K562 (cell line): ENCODE data around the gene PLAC1. TPM values are rescaled to one million over a fixed set of nuclear protein-coding genes. Genes with fewer than 3 reads are reported as not detected.

Source experiments
- ATAC-seq: fragments of 200-7000 bp; cut with Tn5 transposase; 3 replicates; pipeline ENCODE4 v1.9.1; 2020; ENCODE audit warnings: moderate library complexity
- BruUV-seq: library from RNA; stranded (reverse); fragments of 400-500 nt; replicated peaks from 2 replicates; lab custom pipeline; 2021; lab: Mats Ljungman, UMichigan
- CTCF ChIA-PET: fragments of 300-600 bp; formaldehyde crosslinking; extraction: SDS; loops from one replicate; lab custom pipeline; 2021; ENCODE audit warnings: low intra/inter-chr PET ratio; lab: Yijun Ruan, JAX
- POLR2A ChIA-PET: fragments of 300-600, 350-650 bp; sonication (Branson Sonifier 250); formaldehyde crosslinking; extraction: SDS; loops from one replicate; lab custom pipeline; 2021; ENCODE audit warnings: antibody characterized with exemption, inconsistent platforms; lab: Yijun Ruan, JAX
- DNase-seq, 4 experiments: peaks; one replicate each; pipeline versions ENCODE4 v3.0.0 to v3.0.0-alpha.2; 2011 to 2018; ENCODE audit warnings: low spot score in 3 of 4, mixed read lengths in 3 of 4; ENCODE audit errors: extremely low read depth in 1 of 4
- FAIRE-seq: peaks from 2 replicates; lab custom pipeline; 2011; peaks lifted over from hg19 to GRCh38; lab: Jason Lieb, UNC
- H2AFZ ChIP-seq: 2 replicates; pipeline ENCODE4 v1.6.0; 2011; ENCODE audit warnings: low read depth, low read length, control low read depth, inconsistent platforms
- H3K27ac ChIP-seq: fragments of 200-600 bp; 3 replicates; pipeline ENCODE4 v1.8.0; 2011; ENCODE audit warnings: low read depth, mild to moderate bottlenecking, control low read depth, inconsistent platforms, low read length, moderate library complexity, mixed read lengths; ENCODE audit errors: extremely low read depth
- H3K27me3 ChIP-seq, 2 experiments: fragments of 300-600 bp in 1 of 2; 2 replicates in 1 of 2; 3 replicates in 1 of 2; pipeline versions ENCODE4 v1.6.0 to v1.8.0; 2011; ENCODE audit warnings: inconsistent platforms in 2 of 2, low read length in 2 of 2, mild to moderate bottlenecking in 1 of 2, mixed read lengths in 1 of 2, moderate library complexity in 1 of 2; ENCODE audit not compliant: control insufficient read depth in 2 of 2, insufficient read depth in 2 of 2
- H3K36me3 ChIP-seq: fragments of 300-600 bp; 3 replicates; pipeline ENCODE4 v1.8.0; 2011; ENCODE audit warnings: mild to moderate bottlenecking, low read length, inconsistent platforms; ENCODE audit not compliant: control insufficient read depth, insufficient read depth
- H3K4me1 ChIP-seq, 2 experiments: fragments of 200-600 bp in 1 of 2; replicated peaks in 1 of 2; 2 replicates in 1 of 2; 3 replicates in 1 of 2; pipeline versions ENCODE4 v1.5.1 to v1.8.0; 2011; ENCODE audit warnings: inconsistent platforms in 2 of 2, low read length in 2 of 2, mild to moderate bottlenecking in 1 of 2, mixed read lengths in 1 of 2, moderate library complexity in 1 of 2; ENCODE audit not compliant: control insufficient read depth in 2 of 2, insufficient read depth in 2 of 2
- H3K4me2 ChIP-seq: 2 replicates; pipeline ENCODE4 v1.6.1; 2011; ENCODE audit warnings: low read length, control low read depth, inconsistent platforms, mixed read lengths; ENCODE audit not compliant: insufficient read depth
- H3K4me3 ChIP-seq: fragments of 200-600 bp; sonication (generic), shearing (Covaris generic); 2 replicates; pipeline ENCODE4 v1.5.1; 2016; ENCODE audit warnings: control low read depth, inconsistent platforms
- H3K79me2 ChIP-seq: fragments of 200-600 bp; 3 replicates; pipeline ENCODE4 v1.8.0; 2011; ENCODE audit warnings: low read length, inconsistent platforms; ENCODE audit not compliant: control insufficient read depth, insufficient read depth
- H3K9ac ChIP-seq, 2 experiments: 2 replicates each; pipeline versions ENCODE4 v1.6.0 to v1.6.1; 2011; ENCODE audit warnings: low read depth in 2 of 2, low read length in 2 of 2, control low read depth in 1 of 2, inconsistent platforms in 1 of 2, mild to moderate bottlenecking in 1 of 2, mixed read lengths in 1 of 2; ENCODE audit not compliant: insufficient read depth in 1 of 2
- H3K9me1 ChIP-seq: one replicate; pipeline ENCODE4 v1.6.0; 2011; ENCODE audit warnings: inconsistent platforms, mild to moderate bottlenecking, low read length, moderate library complexity; ENCODE audit not compliant: control insufficient read depth, insufficient read depth
- H3K9me3 ChIP-seq: replicated peaks from 2 replicates; pipeline ENCODE4 v1.5.1; 2011; ENCODE audit warnings: low read depth, low read length, inconsistent platforms; ENCODE audit not compliant: control insufficient read depth, insufficient read depth
- H4K20me1 ChIP-seq: replicated peaks from 2 replicates; pipeline ENCODE4 v1.6.1; 2011; ENCODE audit warnings: low read length, inconsistent platforms, mixed read lengths; ENCODE audit not compliant: control insufficient read depth, insufficient read depth
- GABPB1 ChIP-seq: sonication (generic); formaldehyde crosslinking; IDR thresholded peaks from 2 replicates; pipeline ENCODE4 v1.8.0; 2022; ENCODE audit warnings: mild to moderate bottlenecking, missing genetic modification reagents
- GTF3C2 ChIP-seq: IDR thresholded peaks from 3 replicates; pipeline ENCODE4 v1.6.1; 2011; ENCODE audit warnings: borderline replicate concordance, mild to moderate bottlenecking, moderate library complexity; ENCODE audit not compliant: insufficient read length; ENCODE audit errors: extremely low read depth
- NCOA2 ChIP-seq, 2 experiments: fragments of 450-650 bp; IDR thresholded peaks; 2 replicates each; pipeline ENCODE4 v1.6.1; 2018; ENCODE audit warnings: mild to moderate bottlenecking in 2 of 2, moderate library complexity in 1 of 2; ENCODE audit not compliant: partially characterized antibody in 2 of 2
- WHSC1 ChIP-seq: IDR thresholded peaks from one replicate; pipeline ENCODE4 v1.6.1; 2012; ENCODE audit warnings: low read length, control low read depth, inconsistent platforms
- ZBTB17 ChIP-seq: fragments of 450-650 bp; formaldehyde crosslinking; IDR thresholded peaks from 2 replicates; pipeline ENCODE4 v1.4.0; 2020; ENCODE audit warnings: mild to moderate bottlenecking
- WGBS: fragments of 100-300 bp; shearing (Covaris generic); methylation state at CpG from one replicate; pipeline ENCODE4 v1.1.6; 2016; ENCODE audit warnings: low coverage, mixed read lengths; ENCODE audit not compliant: insufficient coverage; ENCODE audit errors: missing lambda C conversion rate; 5-methylcytosine and 5-hydroxymethylcytosine counted together
- in situ Hi-C: fragments of 300-500 bp; cut with MboI; formaldehyde crosslinking; loops from 4 replicates; pipeline ENCODE4 v1.15.0; 2018; ENCODE audit warnings: inconsistent platforms, mixed read lengths
- intact Hi-C: fragments of 100-400 bp; cut with micrococcal nuclease; formaldehyde crosslinking; loops from 2 replicates; pipeline ENCODE4 v1.14.2; 2022
- polyA plus RNA-seq, 8 experiments: library from polyadenylated mRNA; depleted of rRNA in 4 of 8; stranded (reverse) in 5 of 8; unstranded in 3 of 8; fragments of >200 nt; fragmentation: Nextera tagmentation in 2 of 8; fragmentation: Illumina TruSeq in 1 of 8; extraction: Ambion mirVana in 2 of 8; extraction: Trizol in 1 of 8; gene quantifications; 2 replicates each; pipeline versions ENCODE4 v1.2.1 to v1.2.3, GENCODE V29; 2011 to 2014; ENCODE audit warnings: inconsistent platforms in 1 of 8, missing spikeins in 1 of 8
- total RNA-seq, 7 experiments: library from RNA; depleted of rRNA in 6 of 7; stranded (reverse); fragments of >200 nt in 6 of 7; fragmentation: Illumina TruSeq in 2 of 7; extraction: Trizol in 2 of 7; gene quantifications; 2 replicates each; pipeline versions ENCODE4 v1.2.1 to v1.2.3, GENCODE V29; 2011 to 2021; ENCODE audit warnings: low replicate concordance in 1 of 7
- TF ChIP-seq, protein P1 (sequence below): sonication (generic); formaldehyde crosslinking; IDR thresholded peaks from 2 replicates; pipeline ENCODE4 v1.8.1; 2023; ENCODE audit warnings: missing genetic modification reagents, mild to moderate bottlenecking, borderline replicate concordance

PLAC1 gene
- total and polyA plus RNA-seq, 9 of the 15 experiments (the other 6 are each of a cell fraction or from before 2014, with no cell fraction given), result 0.82 to 9.1 (median 1.7) TPM

- TF ChIP-seq, protein P1, sequence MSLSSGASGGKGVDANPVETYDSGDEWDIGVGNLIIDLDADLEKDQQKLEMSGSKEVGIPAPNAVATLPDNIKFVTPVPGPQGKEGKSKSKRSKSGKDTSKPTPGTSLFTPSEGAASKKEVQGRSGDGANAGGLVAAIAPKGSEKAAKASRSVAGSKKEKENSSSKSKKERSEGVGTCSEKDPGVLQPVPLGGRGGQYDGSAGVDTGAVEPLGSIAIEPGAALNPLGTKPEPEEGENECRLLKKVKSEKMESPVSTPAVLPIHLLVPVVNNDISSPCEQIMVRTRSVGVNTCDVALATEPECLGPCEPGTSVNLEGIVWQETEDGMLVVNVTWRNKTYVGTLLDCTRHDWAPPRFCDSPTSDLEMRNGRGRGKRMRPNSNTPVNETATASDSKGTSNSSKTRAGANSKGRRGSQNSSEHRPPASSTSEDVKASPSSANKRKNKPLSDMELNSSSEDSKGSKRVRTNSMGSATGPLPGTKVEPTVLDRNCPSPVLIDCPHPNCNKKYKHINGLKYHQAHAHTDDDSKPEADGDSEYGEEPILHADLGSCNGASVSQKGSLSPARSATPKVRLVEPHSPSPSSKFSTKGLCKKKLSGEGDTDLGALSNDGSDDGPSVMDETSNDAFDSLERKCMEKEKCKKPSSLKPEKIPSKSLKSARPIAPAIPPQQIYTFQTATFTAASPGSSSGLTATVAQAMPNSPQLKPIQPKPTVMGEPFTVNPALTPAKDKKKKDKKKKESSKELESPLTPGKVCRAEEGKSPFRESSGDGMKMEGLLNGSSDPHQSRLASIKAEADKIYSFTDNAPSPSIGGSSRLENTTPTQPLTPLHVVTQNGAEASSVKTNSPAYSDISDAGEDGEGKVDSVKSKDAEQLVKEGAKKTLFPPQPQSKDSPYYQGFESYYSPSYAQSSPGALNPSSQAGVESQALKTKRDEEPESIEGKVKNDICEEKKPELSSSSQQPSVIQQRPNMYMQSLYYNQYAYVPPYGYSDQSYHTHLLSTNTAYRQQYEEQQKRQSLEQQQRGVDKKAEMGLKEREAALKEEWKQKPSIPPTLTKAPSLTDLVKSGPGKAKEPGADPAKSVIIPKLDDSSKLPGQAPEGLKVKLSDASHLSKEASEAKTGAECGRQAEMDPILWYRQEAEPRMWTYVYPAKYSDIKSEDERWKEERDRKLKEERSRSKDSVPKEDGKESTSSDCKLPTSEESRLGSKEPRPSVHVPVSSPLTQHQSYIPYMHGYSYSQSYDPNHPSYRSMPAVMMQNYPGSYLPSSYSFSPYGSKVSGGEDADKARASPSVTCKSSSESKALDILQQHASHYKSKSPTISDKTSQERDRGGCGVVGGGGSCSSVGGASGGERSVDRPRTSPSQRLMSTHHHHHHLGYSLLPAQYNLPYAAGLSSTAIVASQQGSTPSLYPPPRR (CRISPR knock-in tag), result no peak
- TF ChIP-seq GABPB1 (no peak), WHSC1 (no peak), NCOA2 (IDR thresholded peaks at IDR 0.05; ENCODE audit: partially characterized antibody in 2 of 2) (no peak)
Observed at GRCh38 chrX:134546187-134546586, 112.1 kb downstream of the PLAC1 start (continued).

GRCh38 chrX:134545510-134545909, 112.8 kb downstream of the PLAC1 start:
- peaks cover 8% of the 10 kb centered on the region; the same call in 1 of the 3 replicates for H3K36me3 ChIP-seq
- POLR2A ChIA-PET, result no interaction called here
- peaks cover 2 to 19% of the 10 kb centered on the region in 2 experiments; a peak in 4 of 5 replicates for H3K4me1 ChIP-seq
- intact Hi-C loops (no loop called here), in situ Hi-C loops (no loop called here)
- no peaks in the 10 kb centered on the region for H4K20me1 ChIP-seq
- FAIRE-seq, result no peak
- TF ChIP-seq ZBTB17 (CRISPR knock-in tag), result no peak
- no peak for TF ChIP-seq GTF3C2
- no peak overlapping the region for H3K27ac ChIP-seq
- WGBS, result 90% methylated on average over 2 of the region's 20 CpGs
- 0 out of 2 replicates have a peak, but pooled peaks cover 2% of the 10 kb centered on the region for H3K9me3 ChIP-seq
- H3K79me2 ChIP-seq, result peaks cover 16% of the 10 kb centered on the region
- no peaks in the 10 kb centered on the region for H3K9me1 ChIP-seq
- no peaks in the 10 kb centered on the region for H3K27me3 ChIP-seq
- no peak for ATAC-seq
- CTCF ChIA-PET, result no interaction called here
- no peak overlapping the region for H3K9ac ChIP-seq
- H2AFZ ChIP-seq, result no peak overlapping the region
- no peak overlapping the region for H3K4me3 ChIP-seq
- DNase-seq, result no peak
- no peak overlapping the region for H3K4me2 ChIP-seq
- BruUV-seq, result no TSS peak
